SH-SY5Y (cell line): Measurements from ENCODE around the gene C12orf75.

Experiments
- GATA2 ChIP-seq: IDR thresholded peaks from 2 replicates; pipeline ENCODE4 v1.6.1; 2011; ENCODE audit warnings: mild to moderate bottlenecking, low read depth, low read length
- GATA3 ChIP-seq: IDR thresholded peaks from 2 replicates; pipeline ENCODE4 v1.6.1; 2011; ENCODE audit warnings: low read depth, mild to moderate bottlenecking, low read length, moderate library complexity

- no peak for TF ChIP-seq GATA3
- TF ChIP-seq GATA2: no peak
These were observed 12.0 kb downstream of the C12orf75 start for GRCh38 chr12:105342464-105342863.
